PC-3 (cell line): ENCODE measurements around the gene ID1.

Experiments
- CTCF ChIP-seq: fragments of 300-600 bp; sonication (generic); conservative IDR thresholded peaks from 2 replicates; pipeline ENCODE4 v1.5.1; 2017; ENCODE audit warnings: antibody characterized with exemption, low read depth, mild to moderate bottlenecking, low read length
- EZH2 ChIP-seq: fragments of 300-600 bp; sonication (generic); IDR thresholded peaks from one replicate; pipeline ENCODE4 v1.6.1; 2017; ENCODE audit warnings: antibody characterized with exemption, mild to moderate bottlenecking, low read length; ENCODE audit not compliant: unreplicated experiment

DNA sequence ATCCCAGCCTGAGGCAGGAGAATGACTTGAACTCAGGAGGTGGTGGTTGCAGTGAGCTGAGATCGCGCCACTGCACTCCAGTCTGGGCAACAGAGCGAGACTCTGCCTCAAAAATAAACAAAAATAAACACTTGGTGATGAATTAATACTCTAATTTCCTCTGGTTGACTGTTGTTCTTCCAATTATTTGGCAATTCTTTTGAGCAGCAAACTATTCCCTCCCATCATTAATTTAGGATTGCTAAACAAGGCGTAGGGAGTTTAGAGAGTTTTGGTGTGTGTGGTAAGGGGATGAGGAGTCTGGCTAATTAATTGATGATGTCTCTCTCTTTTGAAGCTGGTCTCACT is 2.7 kb upstream of the ID1 start:
- TF ChIP-seq CTCF (no peak), EZH2 (no peak)
